ENCODE results near the gene DAB2IP.

Gene DAB2IP

DNA sequence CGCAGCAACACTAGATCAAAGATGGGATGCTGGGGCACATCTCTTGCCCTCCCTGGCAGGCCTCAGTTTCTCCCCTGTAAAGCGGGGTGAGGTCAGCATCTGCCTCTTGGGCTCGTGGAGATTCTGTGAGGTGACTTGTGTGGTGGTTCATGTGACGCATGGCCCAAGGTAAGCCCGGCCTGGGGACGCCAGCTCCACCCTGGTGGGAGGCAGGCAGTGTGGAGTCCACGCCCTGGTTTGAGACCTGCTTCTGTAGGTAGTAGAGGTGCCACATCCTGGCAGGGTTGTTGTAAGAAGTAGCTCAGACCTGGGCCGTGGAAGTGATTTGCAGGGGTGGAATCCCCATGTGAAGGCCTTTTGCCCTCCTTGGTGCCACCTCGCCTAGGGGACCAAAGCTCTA lies 101.5 kb downstream of the DAB2IP start:
- TF ChIP-seq, protein P1, sequence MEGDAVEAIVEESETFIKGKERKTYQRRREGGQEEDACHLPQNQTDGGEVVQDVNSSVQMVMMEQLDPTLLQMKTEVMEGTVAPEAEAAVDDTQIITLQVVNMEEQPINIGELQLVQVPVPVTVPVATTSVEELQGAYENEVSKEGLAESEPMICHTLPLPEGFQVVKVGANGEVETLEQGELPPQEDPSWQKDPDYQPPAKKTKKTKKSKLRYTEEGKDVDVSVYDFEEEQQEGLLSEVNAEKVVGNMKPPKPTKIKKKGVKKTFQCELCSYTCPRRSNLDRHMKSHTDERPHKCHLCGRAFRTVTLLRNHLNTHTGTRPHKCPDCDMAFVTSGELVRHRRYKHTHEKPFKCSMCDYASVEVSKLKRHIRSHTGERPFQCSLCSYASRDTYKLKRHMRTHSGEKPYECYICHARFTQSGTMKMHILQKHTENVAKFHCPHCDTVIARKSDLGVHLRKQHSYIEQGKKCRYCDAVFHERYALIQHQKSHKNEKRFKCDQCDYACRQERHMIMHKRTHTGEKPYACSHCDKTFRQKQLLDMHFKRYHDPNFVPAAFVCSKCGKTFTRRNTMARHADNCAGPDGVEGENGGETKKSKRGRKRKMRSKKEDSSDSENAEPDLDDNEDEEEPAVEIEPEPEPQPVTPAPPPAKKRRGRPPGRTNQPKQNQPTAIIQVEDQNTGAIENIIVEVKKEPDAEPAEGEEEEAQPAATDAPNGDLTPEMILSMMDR (IDR thresholded peaks at IDR 0.05; ENCODE audit: unreplicated experiment in 3 of 3), result no peak
- H3K36me3 Mint-ChIP-seq (ENCODE audit: low read depth), result no peaks in the 10 kb centered on the region
- H3K9me3 Mint-ChIP-seq, result no peaks in the 10 kb centered on the region
- H3K27ac Mint-ChIP-seq, result no peak overlapping the region
- H3K27me3 Mint-ChIP-seq (ENCODE audit: low read depth), result no peaks in the 10 kb centered on the region
- H3K4me1 Mint-ChIP-seq, result peaks cover 24% of the 10 kb centered on the region
- no peak overlapping the region for H3K4me3 Mint-ChIP-seq

DNA sequence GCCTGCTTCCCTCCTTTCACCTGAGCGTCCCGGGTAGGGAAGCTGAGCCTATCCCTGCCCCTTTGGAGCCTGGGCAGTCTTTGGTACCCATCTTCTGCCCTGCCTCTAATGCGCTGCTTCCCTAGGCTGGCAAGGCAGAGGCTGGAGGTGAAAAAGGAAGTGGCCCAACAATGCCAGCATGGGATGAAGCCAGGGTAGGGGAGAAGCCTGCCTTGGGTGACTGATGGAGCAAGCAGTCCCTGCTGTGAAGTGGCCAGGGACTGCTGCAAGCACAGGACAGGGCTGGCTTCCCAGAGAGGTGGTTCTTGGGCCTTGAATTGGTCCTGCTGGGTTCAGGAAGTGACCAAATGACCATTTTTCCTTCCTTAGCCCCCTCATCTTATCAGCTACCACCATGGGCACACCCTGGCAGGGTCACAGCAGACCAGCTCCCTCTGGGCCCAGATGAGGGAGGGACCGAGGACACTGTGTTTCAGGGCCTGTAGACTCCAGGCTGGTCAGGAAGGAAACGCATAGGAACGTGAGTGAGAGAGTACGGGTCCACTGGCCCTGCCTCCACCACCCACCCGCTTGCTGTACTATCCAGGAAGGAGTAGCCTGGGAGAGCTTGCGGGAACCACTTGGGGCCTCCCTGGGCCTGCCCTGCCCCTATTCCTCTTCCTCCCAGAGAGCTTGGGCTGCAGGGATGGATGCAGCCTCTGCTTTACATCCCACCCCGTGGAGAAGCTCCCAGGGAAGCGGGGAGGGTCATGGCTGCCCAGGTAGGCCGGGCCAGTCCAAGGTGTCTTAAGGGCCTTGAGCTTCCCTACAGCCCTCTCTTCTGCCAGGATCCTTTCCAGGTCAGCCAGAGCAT lies 102.6 kb downstream of the DAB2IP start:
- TF ChIP-seq, protein P1 (IDR thresholded peaks at IDR 0.05; ENCODE audit: unreplicated experiment in 3 of 3), result no peak
- Mint-ChIP-seq H3K27ac (peak overlapping the region in 1 of 3 experiments; percentile 49), H3K36me3 (ENCODE audit: low read depth) (peaks cover 10% of the 10 kb centered on the region), H3K27me3 (ENCODE audit: low read depth) (no peaks in the 10 kb centered on the region), H3K4me1 (peaks cover 21% of the 10 kb centered on the region), H3K4me3 (no peak overlapping the region), H3K9me3 (no peaks in the 10 kb centered on the region)

DNA sequence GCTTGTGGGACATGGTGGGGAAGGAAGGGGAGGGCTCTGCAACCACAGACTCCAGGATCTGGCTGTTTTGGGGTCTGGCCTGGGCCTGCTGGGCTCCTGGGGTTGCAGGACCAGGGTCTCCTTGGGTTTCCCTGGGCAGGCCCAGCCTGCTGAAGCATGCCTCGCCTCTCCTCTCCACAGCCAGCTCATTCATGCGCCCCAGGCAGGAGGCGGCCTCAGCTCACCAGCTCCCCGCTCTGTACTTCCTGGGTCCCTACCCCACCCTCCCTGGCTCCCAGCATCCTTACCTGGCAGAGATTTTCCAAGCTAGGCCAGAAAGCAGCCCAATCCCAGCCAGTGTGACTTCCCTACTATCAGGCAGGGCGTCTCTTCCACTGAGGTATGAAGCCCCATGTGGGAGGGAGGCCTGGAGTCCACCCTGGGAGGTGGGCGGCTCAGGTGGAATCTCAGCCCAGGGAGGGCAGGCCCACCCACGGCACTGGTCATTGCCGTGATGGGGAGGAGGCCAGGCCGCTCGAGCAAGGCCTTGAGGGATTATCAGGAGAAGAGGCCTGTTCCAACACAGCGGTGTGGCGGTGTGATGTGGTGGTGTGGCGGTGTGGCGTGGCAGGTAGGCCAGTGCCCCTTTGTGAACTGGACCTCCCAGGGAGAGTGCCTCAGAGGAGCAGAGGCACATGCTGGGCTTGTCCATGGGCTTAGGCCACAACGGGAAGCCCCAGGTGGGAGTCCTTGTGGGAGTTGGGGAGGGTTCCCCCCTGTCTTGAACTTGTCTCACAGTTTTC lies 103.4 kb downstream of the DAB2IP start:
- Mint-ChIP-seq H3K9me3 (no peaks in the 10 kb centered on the region), H3K27me3 (ENCODE audit: low read depth) (no peaks in the 10 kb centered on the region), H3K27ac (no peak overlapping the region), H3K4me1 (peaks cover 21% of the 10 kb centered on the region), H3K36me3 (ENCODE audit: low read depth) (peaks cover 12% of the 10 kb centered on the region), H3K4me3 (no peak overlapping the region)
- TF ChIP-seq, protein P1 (IDR thresholded peaks at IDR 0.05; ENCODE audit: unreplicated experiment in 3 of 3), result no peak

DNA sequence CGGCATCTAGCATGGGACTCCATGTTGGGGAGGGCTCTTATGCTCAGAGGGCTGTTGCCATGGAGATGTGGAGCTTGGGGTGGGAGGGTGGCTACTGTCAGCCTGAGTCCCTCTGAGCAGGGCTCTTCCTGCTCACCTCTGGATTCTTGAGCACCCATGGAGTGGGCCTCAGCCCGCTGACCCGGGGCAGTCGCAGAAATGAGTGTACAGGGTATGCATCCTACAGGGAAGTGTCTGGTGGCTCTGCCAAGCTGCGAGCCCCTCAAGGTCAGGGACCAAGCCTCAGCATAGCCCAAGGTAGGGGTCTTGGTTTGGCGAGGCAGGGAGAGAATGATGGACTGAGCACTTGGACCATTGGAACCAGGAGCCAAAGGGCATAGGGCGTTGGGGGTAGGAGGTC lies 104.1 kb downstream of the DAB2IP start:
- TF ChIP-seq, protein P1 (IDR thresholded peaks at IDR 0.05; ENCODE audit: unreplicated experiment in 3 of 3), result no peak
- H3K36me3 Mint-ChIP-seq (ENCODE audit: low read depth), result peaks cover 15% of the 10 kb centered on the region
- H3K4me3 Mint-ChIP-seq, result no peak overlapping the region
- H3K4me1 Mint-ChIP-seq, result peaks cover 21% of the 10 kb centered on the region
- no peaks in the 10 kb centered on the region for H3K27me3 Mint-ChIP-seq (ENCODE audit: low read depth)
- peak overlapping the region in 1 of 3 experiments; percentile 35 for H3K27ac Mint-ChIP-seq
- no peaks in the 10 kb centered on the region for H3K9me3 Mint-ChIP-seq

DNA sequence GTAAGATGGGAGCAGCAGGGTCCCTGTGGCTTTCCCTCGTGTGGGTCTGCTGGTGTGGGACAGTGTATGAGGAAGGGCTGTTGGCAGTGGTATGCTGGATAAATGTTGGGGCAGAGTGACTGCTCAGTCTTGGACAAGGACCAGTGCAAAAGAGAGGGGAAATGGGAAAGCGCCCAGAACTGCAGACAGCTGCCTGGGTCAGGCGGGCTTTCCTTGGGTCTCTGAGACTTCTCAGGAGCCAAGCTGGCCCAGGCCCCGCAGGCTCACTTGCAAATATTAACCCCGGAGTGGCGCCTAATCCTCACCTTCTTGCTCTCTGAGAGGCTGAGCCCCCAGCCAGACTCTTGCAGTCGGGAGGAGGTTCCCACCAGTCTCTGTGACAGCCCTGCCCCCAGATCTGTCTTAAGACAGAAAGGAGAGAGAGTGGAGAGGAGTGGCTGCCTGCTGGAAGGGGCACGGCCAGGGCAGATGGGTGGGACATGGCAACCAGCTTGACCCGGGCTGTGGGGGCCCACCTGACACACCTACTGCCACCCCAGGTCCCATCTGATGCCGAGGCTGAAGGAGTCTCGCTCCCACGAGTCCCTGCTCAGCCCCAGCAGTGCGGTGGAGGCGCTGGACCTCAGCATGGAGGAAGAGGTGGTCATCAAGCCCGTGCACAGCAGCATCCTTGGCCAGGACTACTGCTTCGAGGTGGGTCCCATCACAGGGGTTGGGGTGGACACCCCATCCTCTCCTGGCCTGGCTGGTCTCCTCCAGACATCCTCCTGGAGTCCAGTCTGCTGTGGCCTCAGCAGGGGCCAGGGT lies 105.2 kb downstream of the DAB2IP start:
- H3K4me1 Mint-ChIP-seq, result peaks cover 14% of the 10 kb centered on the region

More for the DNA sequence above, 105.2 kb downstream of the DAB2IP start:
- no peaks in the 10 kb centered on the region for H3K9me3 Mint-ChIP-seq
- TF ChIP-seq, protein P1 (IDR thresholded peaks at IDR 0.05; ENCODE audit: unreplicated experiment in 3 of 3), result no peak
- no peak overlapping the region for H3K4me3 Mint-ChIP-seq
- H3K27ac Mint-ChIP-seq, result peak overlapping the region; percentile 27 to 62 (median 35)
- peaks cover 19% of the 10 kb centered on the region for H3K36me3 Mint-ChIP-seq (ENCODE audit: low read depth)
- H3K27me3 Mint-ChIP-seq (ENCODE audit: low read depth), result no peaks in the 10 kb centered on the region

Data from nephron (organoid).